Activated CD8-positive, alpha-beta T cell treated with anti-CD3 and anti-CD28 coated beads for 36 hours (primary cell): ENCODE data around the gene NRXN3. TPM values are rescaled to one million over a fixed set of nuclear protein-coding genes. Genes with fewer than 3 reads are reported as not detected.
A peak's percentile ranks its signal among the peaks of the same experiment; 100 is the strongest.

ENCODE experiments used
- ATAC-seq: fragments of 200-7000 bp; cut with Tn5 transposase; one replicate; pipeline ENCODE4 v1.10.0; 2021; ENCODE audit warnings: mild to moderate bottlenecking, moderate library complexity
- CTCF ChIA-PET: fragments of 350-600 bp; sonication (Branson Sonifier 250); formaldehyde crosslinking; loops from one replicate; lab custom pipeline; 2021; ENCODE audit warnings: antibody characterized with exemption; lab: Charles Lee
- POLR2A ChIA-PET: fragments of 350-600 bp; sonication (Branson Sonifier 250); formaldehyde crosslinking; loops from one replicate; lab custom pipeline; 2021; ENCODE audit warnings: antibody characterized with exemption; lab: Charles Lee
- DNase-seq: peaks from one replicate; pipeline ENCODE4 v3.0.0-alpha.2; 2020
- H3K27ac Mint-ChIP-seq: one replicate; pipeline ENCODE4 v1.8.0; 2021; ENCODE audit warnings: mild to moderate bottlenecking, mixed read lengths
- H3K27me3 Mint-ChIP-seq: one replicate; pipeline ENCODE4 v1.8.0; 2021; ENCODE audit warnings: mixed read lengths
- H3K36me3 Mint-ChIP-seq: one replicate; pipeline ENCODE4 v1.8.0; 2021; ENCODE audit warnings: low read depth, mixed read lengths
- H3K4me1 Mint-ChIP-seq: one replicate; pipeline ENCODE4 v1.8.0; 2021; ENCODE audit warnings: low read depth, mixed read lengths
- H3K4me3 Mint-ChIP-seq: one replicate; pipeline ENCODE4 v1.8.0; 2021; ENCODE audit warnings: mild to moderate bottlenecking, moderate library complexity, mixed read lengths
- H3K9me3 Mint-ChIP-seq: one replicate; pipeline ENCODE4 v1.8.0; 2021; ENCODE audit warnings: mixed read lengths
- intact Hi-C: fragments of 100-400 bp; cut with micrococcal nuclease; formaldehyde crosslinking; loops from one replicate; pipeline ENCODE4 v1.10.0; 2022
- total RNA-seq, 2 experiments: library from RNA; stranded (reverse); gene quantifications; one replicate each; pipeline ENCODE4 v1.2.3, GENCODE V29; 2021
- TF ChIP-seq, protein P1 (sequence below): fragments of 200-600 bp; IDR thresholded peaks from one replicate; pipeline ENCODE4 v1.8.0; 2022; ENCODE audit warnings: antibody characterized with exemption, mild to moderate bottlenecking

NRXN3 gene
- total RNA-seq, 2 experiments from 2014 or later, result not detected

DNA sequence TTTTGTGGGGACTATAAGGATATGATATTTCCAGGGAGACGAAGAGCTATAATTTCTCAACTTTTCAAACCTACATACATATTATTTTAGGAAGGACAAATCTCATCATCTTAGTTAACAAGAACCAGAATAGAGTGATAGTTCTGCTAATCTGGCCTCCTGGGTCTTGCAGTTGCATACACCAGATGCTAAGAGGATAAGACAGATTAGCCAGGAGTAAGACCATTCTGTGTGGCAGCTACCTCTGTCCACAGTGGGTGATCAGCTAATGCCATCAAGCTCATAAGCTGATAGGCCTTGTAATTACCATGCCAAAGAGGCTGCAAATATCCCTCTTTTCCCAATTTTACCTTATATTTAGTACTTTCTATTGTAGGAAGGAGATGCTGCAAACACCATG is 776.8 kb downstream of the NRXN3 start:
- H3K9me3 Mint-ChIP-seq, result no peaks in the 10 kb centered on the region
- no peak overlapping the region for H3K4me3 Mint-ChIP-seq
- no peaks in the 10 kb centered on the region for H3K36me3 Mint-ChIP-seq
- ATAC-seq, result no peak
- no peak for DNase-seq
- peaks cover 3% of the 10 kb centered on the region for H3K27me3 Mint-ChIP-seq
- CTCF ChIA-PET, result interaction anchor here (0.9 kb wide), 1 partner anchor 13 kb away, joined by 3 read pairs; no protein-coding TSS in a partner anchor
- intact Hi-C loops, result no loop called here
- H3K27ac Mint-ChIP-seq, result no peak overlapping the region
- TF ChIP-seq, protein P1, sequence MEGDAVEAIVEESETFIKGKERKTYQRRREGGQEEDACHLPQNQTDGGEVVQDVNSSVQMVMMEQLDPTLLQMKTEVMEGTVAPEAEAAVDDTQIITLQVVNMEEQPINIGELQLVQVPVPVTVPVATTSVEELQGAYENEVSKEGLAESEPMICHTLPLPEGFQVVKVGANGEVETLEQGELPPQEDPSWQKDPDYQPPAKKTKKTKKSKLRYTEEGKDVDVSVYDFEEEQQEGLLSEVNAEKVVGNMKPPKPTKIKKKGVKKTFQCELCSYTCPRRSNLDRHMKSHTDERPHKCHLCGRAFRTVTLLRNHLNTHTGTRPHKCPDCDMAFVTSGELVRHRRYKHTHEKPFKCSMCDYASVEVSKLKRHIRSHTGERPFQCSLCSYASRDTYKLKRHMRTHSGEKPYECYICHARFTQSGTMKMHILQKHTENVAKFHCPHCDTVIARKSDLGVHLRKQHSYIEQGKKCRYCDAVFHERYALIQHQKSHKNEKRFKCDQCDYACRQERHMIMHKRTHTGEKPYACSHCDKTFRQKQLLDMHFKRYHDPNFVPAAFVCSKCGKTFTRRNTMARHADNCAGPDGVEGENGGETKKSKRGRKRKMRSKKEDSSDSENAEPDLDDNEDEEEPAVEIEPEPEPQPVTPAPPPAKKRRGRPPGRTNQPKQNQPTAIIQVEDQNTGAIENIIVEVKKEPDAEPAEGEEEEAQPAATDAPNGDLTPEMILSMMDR, result no peak
- H3K4me1 Mint-ChIP-seq, result no peaks in the 10 kb centered on the region
- POLR2A ChIA-PET, result no interaction called here

DNA sequence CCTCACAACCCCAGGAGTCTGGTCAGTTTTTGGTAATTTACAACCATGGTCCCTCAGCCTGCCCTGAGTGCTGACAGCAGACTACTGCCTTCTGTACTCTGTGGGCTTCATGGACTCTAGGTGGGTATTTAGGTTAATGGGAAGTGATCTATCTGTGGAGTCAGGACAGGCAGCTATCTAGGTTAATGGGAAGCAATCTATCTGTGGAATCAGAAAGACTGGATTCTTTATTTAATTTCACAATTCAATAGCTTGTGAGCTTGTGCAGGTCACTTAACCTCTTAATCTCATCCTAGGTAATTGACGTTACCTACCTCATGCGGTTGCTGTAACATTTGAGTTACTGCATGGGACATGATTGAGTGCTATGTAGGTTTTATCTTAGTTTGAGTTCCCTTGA is 777.5 kb downstream of the NRXN3 start:
- H3K4me1 Mint-ChIP-seq, result no peaks in the 10 kb centered on the region
- intact Hi-C loops, result no loop called here

DNA sequence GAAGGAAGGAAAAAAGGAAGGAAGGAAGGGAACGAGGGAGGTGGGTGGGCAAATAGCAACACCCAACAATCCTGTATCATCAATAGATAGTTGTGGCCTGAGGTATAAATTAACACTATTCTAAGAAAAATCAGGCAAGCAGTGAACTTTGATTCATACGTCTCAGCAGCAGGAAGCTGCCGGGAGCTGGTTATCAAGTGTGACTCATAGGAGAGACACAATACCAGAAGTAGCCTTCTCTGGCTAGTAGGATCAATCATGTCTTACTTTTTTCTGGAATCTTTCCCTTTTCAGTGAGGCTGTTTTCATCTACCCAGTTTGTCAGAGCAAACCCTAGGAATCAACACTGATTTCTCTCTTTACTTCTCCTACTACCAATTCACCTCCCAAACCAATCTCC is 780.5 kb downstream of the NRXN3 start:
- Mint-ChIP-seq H3K4me1 (no peaks in the 10 kb centered on the region), H3K4me3 (no peak overlapping the region), H3K27me3 (peaks cover 3% of the 10 kb centered on the region), H3K9me3 (no peaks in the 10 kb centered on the region), H3K36me3 (no peaks in the 10 kb centered on the region), H3K27ac (no peak overlapping the region)
- ATAC-seq (no peak), DNase-seq (no peak)
- intact Hi-C loops, result no loop called here
- CTCF ChIA-PET, result interaction anchor here (1.6 kb wide), 1 partner anchor 9 kb away, joined by 5 read pairs; no protein-coding TSS in a partner anchor
- POLR2A ChIA-PET, result interaction anchor here (0.6 to 0.7 kb wide), 2 partner anchors 72 to 1057 kb away, joined by 3 read pairs; no protein-coding TSS in a partner anchor
- TF ChIP-seq, protein P1, result no peak

More for the DNA sequence above, 777.5 kb downstream of the NRXN3 start:
- Mint-ChIP-seq H3K27me3 (peaks cover 3% of the 10 kb centered on the region), H3K4me3 (no peak overlapping the region), H3K9me3 (no peaks in the 10 kb centered on the region), H3K27ac (no peak overlapping the region), H3K36me3 (no peaks in the 10 kb centered on the region)
- ATAC-seq (no peak), DNase-seq (no peak)
- POLR2A ChIA-PET, result no interaction called here
- TF ChIP-seq, protein P1, result no peak
- CTCF ChIA-PET, result no interaction called here

DNA sequence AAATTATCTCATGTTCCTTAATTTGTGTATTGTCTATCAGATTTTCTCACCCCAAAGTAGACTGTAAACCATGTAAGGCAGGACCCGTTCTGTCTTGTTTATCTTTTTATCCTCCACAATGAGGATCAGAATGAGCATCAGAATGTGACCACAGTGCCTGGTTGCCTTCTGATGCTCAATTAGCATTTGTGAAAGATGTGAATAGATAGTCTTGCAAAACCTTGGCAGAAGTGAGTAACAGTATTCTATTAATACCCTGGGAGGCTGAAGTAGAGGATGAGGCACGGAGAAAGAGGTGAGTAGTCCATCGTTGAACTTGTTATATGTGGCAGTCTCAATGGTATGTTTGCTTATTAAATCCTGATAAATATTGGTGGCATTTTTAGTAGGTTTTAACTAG is 781.4 kb downstream of the NRXN3 start:
- H3K27ac Mint-ChIP-seq, result no peak overlapping the region
- CTCF ChIA-PET, result interaction anchor here (1.6 kb wide), 1 partner anchor 8 kb away, joined by 5 read pairs; no protein-coding TSS in a partner anchor
- H3K4me1 Mint-ChIP-seq, result no peaks in the 10 kb centered on the region
- no peaks in the 10 kb centered on the region for H3K9me3 Mint-ChIP-seq
- TF ChIP-seq, protein P1, result no peak
- POLR2A ChIA-PET, result no interaction called here
- intact Hi-C loops, result no loop called here
- no peak overlapping the region for H3K4me3 Mint-ChIP-seq
- DNase-seq, result no peak
- H3K27me3 Mint-ChIP-seq, result peaks cover 3% of the 10 kb centered on the region
- ATAC-seq, result no peak
- no peaks in the 10 kb centered on the region for H3K36me3 Mint-ChIP-seq

DNA sequence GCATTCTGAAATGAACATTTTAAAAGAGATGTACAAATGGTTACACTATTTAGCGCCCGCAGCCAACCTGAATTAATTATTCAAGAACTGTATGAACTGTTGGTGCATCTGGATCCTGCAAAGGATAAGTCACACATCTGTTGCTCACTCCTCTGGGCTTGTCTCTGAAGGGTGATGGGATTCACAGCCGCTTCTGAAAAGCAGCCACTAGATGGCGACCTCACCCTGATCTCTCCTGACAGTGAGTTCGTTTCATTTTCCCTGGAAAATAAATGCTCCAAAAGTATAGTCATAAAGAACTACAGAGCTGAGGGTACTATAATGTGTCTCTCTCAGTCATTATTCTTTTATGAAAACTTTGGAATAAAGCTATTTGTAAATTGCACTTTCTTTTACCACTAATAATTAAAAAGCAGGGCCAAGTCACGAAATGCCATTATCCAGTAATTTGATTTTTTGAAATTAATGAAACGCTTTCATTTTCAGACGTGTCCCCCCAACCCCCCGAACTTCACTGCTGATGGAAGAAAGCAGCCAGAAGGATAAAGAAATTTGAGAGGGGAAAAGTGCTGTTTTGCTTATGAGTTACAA is 789.6 kb downstream of the NRXN3 start:
- H3K27me3 Mint-ChIP-seq, result peaks cover 5% of the 10 kb centered on the region
- no peak overlapping the region for H3K27ac Mint-ChIP-seq
- no peak for ATAC-seq
- H3K4me3 Mint-ChIP-seq, result no peak overlapping the region
- H3K36me3 Mint-ChIP-seq, result no peaks in the 10 kb centered on the region
- intact Hi-C loops, result no loop called here
- H3K4me1 Mint-ChIP-seq, result no peaks in the 10 kb centered on the region
- POLR2A ChIA-PET, result no interaction called here
- peak; percentile 64 for DNase-seq
- TF ChIP-seq, protein P1, result peak; percentile 89
- H3K9me3 Mint-ChIP-seq, result no peaks in the 10 kb centered on the region
- CTCF ChIA-PET, result interaction anchor here (0.7 to 2.9 kb wide), 14 partner anchors 9 to 1347 kb away, joined by 3 to 11 read pairs (median 3); no protein-coding TSS in a partner anchor
